ENCODE data around the gene SEC61A1.

The SEC61A1 gene

DNA sequence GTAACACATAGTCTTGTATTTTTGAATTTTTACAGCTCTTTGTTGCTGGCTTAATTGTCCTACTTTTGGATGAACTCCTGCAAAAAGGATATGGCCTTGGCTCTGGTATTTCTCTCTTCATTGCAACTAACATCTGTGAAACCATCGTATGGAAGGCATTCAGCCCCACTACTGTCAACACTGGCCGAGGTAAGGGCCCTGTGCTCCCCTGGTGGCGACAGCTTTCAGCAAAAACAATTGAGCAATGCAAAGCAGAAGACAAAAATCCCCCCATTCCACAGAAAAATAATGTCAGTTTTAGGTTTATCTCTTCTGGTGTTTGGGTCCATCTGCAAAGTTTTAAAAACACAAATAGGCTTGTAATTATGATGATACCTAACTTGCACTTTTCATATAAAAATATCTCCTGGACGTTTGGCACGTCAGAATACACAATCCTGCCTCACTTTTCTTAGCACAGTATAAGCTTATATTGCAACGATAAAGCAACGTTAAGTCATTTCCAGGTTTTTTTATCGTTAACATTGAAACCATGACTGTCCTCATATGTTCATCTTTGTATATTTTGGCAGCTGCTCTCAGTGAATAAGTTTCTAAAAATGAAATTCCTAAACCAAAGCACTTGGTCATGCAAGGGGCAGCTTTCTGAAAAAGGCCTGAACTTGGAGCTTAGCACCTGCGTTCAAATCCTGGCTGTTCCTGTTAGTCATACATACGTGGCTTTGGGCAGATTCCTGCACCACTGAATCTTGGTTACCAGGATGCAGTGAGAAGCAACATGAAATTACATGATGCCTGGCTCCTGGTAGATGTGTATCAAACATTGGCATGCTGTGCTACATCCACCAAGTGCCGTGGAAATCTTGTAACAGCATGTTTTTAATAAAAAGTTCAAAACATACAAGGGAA, 8.5 kb downstream of the SEC61A1 start:
- no peak for DNase-seq

GRCh38 chr3:128062033-128062745, 10.0 kb downstream of the SEC61A1 start:
- DNase-seq = no peak

DNA sequence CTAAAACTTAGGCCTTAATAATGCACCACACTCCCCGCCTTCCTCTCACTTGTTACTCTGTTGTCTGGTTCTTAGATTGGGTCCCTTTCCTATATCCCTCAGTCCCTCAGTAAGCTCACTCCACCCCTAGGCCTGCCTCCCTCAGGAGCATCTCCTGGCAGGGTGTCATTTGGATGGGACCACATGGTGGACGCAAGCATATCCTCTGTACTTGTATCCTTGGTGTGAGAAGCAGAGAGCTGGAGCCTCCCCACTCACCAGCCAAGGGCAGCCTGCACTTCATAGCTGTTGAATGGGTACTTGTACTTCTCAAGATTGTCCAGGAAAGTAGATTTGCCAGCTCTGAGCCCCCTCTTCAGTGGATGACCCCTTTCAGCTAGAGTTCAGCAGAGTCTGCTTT, 11.6 kb downstream of the SEC61A1 start:
- DNase-seq = no peak

GRCh38 chr3:128064962-128065361, 12.7 kb downstream of the SEC61A1 start:
- no peak for DNase-seq

DNA sequence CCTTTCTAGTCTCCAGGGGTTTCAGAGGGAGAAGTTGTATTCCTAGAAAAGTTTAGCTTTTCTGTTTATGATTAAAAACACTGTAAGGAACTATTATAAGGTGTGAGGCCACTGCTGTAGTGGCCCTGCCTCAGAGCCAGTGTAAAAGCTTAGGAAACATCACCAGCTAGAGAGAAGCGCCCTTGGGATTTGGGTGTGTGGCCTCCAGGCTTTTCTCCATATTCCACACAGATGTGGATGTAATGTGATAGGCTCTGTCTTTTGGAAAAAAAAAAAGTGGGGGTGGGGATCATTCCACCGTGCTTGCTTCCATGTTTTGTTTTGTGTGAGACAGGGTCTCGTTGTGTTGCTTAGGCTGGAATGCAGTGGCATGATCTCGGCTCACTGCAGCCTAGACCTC, 13.9 kb downstream of the SEC61A1 start:
- no peak for DNase-seq

- no peak for DNase-seq
Observed at GRCh38 chr3:128066676-128067075, 14.4 kb downstream of the SEC61A1 start.

GRCh38 chr3:128067489-128067888, 15.3 kb downstream of the SEC61A1 start:
- no peak for DNase-seq

DNA sequence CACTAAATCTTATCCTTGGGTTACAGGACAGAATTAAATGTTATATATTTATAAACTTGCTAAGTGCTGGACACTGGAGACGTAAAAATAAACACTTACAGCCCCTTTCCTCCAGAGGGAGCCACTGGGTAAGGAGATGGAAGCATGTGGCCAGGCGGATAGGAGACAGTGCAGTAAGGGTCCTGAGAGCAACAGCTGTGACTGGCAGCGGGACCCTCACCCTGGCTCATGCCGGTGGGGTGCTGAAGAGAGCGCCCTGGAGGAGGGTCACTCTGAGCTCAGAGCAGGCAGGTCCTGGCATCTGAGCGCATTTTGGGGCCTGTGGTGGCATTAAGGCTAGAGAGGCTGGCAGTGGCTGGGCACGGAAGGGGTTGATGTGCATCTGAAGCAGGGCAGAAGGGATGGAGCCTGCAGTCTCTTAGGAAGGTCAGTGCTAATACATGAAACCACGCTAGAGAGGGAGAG, 16.0 kb downstream of the SEC61A1 start:
- DNase-seq = peak in 2 of 5 donors; percentile 21 to 34

- DNase-seq = no peak
Observed at GRCh38 chr3:128069271-128069670, 17.0 kb downstream of the SEC61A1 start.

GRCh38 chr3:128070898-128071591, 18.8 kb downstream of the SEC61A1 start:
- DNase-seq = no peak

- DNase-seq = no peak
Observed at GRCh38 chr3:128071771-128072453, 19.7 kb downstream of the SEC61A1 start.

GRCh38 chr3:128072454-128073184, 20.4 kb downstream of the SEC61A1 start:
- DNase-seq = no peak

DNA sequence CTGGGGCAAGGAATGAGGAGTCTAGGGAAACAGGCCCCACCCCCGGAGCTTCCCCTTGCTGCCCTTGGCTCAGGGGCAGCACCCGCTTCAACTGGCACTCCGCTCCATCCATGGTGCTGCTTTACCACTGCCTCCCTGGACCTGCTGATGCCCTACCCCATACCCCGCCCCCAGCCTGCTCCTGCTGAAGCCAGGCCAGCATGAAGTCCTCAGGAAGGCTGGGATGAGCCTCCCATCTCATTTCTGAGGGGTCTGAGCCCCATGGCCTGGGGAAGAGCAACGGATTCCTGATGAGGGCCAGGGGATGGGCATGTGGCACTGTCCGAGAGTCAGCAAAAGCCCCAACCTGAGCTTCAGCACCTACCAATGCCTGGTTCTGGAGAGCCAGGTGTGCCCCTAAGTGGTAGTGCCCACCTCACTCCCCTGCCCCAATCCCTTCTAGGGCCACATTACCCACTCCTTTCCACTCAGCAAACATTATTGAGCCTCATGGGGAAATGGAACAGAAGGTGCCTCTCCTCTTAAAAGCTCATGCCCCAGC, 21.0 kb downstream of the SEC61A1 start:
- no peak for DNase-seq

GRCh38 chr3:128073807-128074206, 21.6 kb downstream of the SEC61A1 start:
- DNase-seq = no peak

DNA sequence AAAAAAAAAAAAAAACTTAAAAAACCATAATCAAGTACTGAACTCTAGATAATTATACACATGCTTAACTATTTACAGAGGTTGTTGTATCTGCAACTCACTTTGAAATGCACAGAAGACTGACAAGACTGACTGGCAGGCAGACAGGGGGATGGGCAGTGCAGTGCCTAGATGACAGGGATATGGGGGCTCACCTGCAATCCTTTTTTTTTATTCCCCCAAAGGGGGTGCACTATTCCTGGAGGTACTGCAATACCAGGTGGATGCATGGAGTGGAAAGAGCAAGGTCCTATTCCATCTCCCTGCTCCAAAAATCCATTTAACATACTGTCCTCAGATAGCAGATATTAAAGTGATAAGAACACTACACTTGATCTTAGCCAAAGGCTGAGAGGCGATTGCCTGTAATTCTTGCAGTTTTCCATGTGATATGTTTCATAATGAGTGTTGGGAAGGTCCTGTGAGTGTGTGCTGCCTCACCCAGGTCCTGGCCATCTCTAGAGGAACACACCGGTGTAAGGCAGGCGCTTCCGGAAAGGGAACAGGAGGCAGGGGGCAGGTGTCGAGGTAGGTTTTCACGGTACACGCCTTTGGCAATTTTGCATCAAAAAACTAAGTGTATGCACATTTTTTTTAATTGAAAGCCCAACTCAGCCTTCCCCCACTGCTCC, 22.7 kb downstream of the SEC61A1 start:
- no peak for DNase-seq

DNA sequence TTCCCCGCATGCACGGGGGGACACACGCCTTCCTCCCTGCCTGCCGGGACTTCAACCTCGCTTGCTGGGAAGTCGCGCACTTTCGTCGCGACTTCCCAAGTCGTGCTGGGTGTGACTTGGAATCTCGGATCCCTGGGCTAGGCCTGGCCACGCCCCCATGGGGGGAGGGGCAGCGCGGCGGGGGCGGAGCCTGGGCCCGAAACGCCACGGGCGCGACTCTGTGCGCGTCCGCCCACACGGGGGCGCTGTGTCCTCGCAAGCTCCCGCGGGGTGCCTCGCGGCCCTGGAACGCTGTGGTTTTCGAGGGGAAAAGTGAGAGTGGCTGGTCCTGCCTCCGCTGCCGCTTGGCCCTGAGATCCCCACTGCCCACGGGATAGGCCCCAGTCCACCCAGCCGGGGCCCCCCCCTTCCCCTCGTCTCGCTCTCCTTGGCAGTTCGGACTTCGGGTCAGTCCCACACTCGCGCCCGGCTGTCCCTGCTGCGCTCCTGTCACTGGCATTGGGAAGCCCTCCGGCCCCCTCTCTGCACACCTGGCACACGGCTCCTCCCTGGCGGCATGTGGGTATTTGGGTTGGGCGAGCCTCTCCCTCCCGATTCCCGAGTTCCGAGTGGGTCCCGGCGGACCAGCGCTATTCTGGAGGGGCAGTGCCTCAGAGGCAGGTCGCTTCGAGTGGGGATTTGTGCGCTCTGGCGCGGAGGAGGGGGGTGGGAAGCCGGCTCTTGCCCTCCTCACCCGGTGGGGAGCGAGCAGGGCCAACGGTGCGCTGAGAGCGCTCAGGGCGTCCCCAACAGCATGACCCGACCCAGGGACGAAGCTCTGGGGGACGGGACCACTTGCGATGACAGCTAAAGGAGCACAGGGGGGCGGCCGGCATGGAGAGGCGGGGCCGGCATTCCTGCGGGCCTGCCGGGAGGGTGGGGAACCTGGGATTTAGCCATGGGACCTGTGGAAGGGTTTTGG, 23.6 kb downstream of the SEC61A1 start:
- DNase-seq = peak; percentile 69 to 84 (median 79)

DNA sequence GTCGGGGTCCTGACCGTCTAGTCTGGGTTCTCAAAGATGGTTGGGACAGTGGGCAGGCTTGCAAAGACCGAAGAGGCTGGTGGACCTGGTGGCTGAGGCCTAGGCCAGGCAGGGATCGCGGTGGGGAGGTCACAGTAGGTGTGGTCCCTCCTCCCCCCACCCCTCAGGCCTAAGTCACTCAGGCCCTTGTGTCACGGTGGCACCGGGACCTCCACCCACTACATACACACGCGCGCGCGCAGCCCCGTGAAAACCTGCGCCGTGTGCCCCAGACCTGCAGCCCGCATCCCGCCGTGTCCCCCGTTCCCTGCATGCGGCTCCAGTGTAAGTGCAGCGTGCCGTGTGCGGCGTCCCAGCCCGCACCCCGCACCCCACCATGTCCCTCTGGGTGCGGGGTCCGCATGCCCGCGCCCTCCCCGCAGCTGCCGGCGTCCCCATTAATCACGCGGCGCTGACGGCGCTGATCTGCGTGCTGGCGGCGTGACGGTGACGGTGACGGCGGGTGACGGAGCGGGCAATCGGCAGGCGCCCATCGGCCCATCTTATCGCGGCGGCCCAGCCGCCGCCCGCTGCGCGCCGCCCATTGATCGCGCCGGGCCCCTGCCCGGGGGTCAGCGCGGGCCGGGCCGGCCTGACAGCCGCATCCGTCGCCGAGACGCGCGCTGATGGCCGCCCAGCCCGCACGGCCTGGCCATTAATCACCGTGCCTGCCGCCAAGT, 24.4 kb downstream of the SEC61A1 start:
- peak in 3 of 5 donors; percentile 26 to 32 (median 28) for DNase-seq

DNA sequence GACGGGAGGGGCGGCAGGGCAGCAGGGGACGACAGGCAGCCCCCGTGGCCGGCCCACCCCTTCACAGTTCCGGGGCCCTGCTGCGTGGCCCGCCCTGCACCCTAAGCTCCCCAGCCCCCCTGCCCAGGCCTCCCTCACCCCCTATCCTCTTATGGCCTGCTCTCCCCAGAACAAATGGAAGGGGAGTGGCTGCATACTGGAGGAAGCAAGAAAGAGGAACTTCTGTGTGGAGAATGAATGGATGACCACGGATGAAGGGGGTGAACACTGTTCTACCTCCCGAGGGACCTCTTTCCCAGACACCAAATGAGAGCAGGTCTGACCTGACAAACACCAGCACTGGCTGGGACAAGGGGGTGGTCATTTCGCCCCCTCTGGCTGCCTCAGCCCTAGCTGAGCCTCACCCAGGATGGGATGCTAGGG, 25.0 kb downstream of the SEC61A1 start:
- DNase-seq = no peak

DNA sequence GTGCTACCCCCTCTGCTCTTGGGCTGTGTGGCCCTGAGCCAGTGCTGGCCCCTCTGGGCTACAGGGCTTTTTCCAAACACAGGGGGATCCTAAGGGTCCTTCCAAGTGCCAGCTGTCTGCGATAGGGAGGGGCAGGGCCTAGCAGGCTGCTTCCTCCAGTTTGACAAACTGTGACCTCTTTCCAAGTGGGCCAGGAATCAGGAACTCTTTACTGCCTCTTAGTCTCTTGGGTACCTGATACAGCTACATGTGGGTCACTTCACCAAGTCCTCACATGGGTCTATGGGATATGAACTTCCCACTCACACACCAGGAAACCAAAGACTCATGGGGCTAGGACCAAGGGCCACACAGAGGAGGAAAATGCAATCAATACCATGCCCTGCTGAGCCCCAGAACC, 25.4 kb downstream of the SEC61A1 start:
- no peak for DNase-seq

Data from T-helper 1 cell (primary cell).